Hepatocyte (in vitro differentiated cells): ENCODE data around the gene PTGES2.
"Not testable (repeated sequence)": the region's sequence is repeated elsewhere in the genome, so short reads cannot be mapped to it uniquely, and the experiment has no call there.

Source experiments
- CTCF ChIP-seq: fragments of 200-600 bp; sonication (generic); IDR thresholded peaks from 2 replicates; pipeline ENCODE4 v1.5.1; 2016; ENCODE audit warnings: antibody characterized with exemption, mild to moderate bottlenecking; ENCODE audit not compliant: poor library complexity
- EZH2 ChIP-seq: fragments of 200-600 bp; sonication (generic); IDR thresholded peaks from 2 replicates; pipeline ENCODE4 v1.6.1; 2016; ENCODE audit warnings: antibody characterized with exemption, mild to moderate bottlenecking, borderline replicate concordance
- EZH2phosphoT487 ChIP-seq: fragments of 200-600 bp; sonication (generic); IDR thresholded peaks from one replicate; pipeline ENCODE4 v1.6.1; 2018; ENCODE audit warnings: antibody characterized with exemption, mild to moderate bottlenecking, low read depth, moderate library complexity; ENCODE audit not compliant: unreplicated experiment, severe bottlenecking

- not testable (repeated sequence) for TF ChIP-seq CTCF, EZH2phosphoT487, EZH2
Measured at GRCh38 chr9:128130651-128131050, 3.1 kb upstream of the PTGES2 start.
